Neuronal stem cell (in vitro differentiated cells): ENCODE measurements around the gene ADAM15.

Experiments used
- DNase-seq: peaks from one replicate; pipeline ENCODE4 v3.0.0-alpha.2; 2013; ENCODE audit warnings: low spot score
- H2AFZ ChIP-seq: one replicate; pipeline ENCODE4 v1.6.1; 2013; ENCODE audit warnings: mild to moderate bottlenecking, low read length, inconsistent platforms
- H2AK5ac ChIP-seq: 2 replicates; pipeline ENCODE4 v1.6.1; 2013; ENCODE audit warnings: low read depth, mild to moderate bottlenecking, inconsistent platforms, low read length, moderate library complexity, mixed read lengths
- H2BK120ac ChIP-seq: 2 replicates; pipeline ENCODE4 v1.6.1; 2013; ENCODE audit warnings: low read depth, mild to moderate bottlenecking, inconsistent platforms, low read length, moderate library complexity, mixed read lengths
- H2BK12ac ChIP-seq: one replicate; pipeline ENCODE4 v1.6.1; 2013; ENCODE audit warnings: low read length, inconsistent platforms
- H2BK15ac ChIP-seq: 2 replicates; pipeline ENCODE4 v1.6.1; 2013; ENCODE audit warnings: mild to moderate bottlenecking, low read length, inconsistent platforms, mixed read lengths
- H2BK5ac ChIP-seq: one replicate; pipeline ENCODE4 v1.6.1; 2013; ENCODE audit warnings: inconsistent platforms, mild to moderate bottlenecking, low read length, moderate library complexity
- H3K14ac ChIP-seq: one replicate; pipeline ENCODE4 v1.6.1; 2013; ENCODE audit warnings: low read length, inconsistent platforms
- H3K18ac ChIP-seq: 2 replicates; pipeline ENCODE4 v1.6.1; 2013; ENCODE audit warnings: low read length, inconsistent platforms
- H3K23ac ChIP-seq: 2 replicates; pipeline ENCODE4 v1.6.1; 2013; ENCODE audit warnings: low read depth, mild to moderate bottlenecking, mixed read lengths, low read length, inconsistent platforms; ENCODE audit not compliant: poor library complexity
- H3K27ac ChIP-seq: replicated peaks from 3 replicates; pipeline ENCODE4 v1.5.1; 2013; ENCODE audit warnings: low read length, inconsistent platforms
- H3K27me3 ChIP-seq, 3 experiments: 2 replicates each; pipeline ENCODE4 v1.6.1; 2013; ENCODE audit warnings: low read length in 3 of 3, mild to moderate bottlenecking in 2 of 3, inconsistent platforms in 1 of 3, low read depth in 1 of 3, mixed read lengths in 1 of 3, moderate library complexity in 1 of 3; ENCODE audit not compliant: control insufficient read depth in 3 of 3, insufficient read depth in 3 of 3
- H3K36me3 ChIP-seq, 2 donors: replicated peaks in 1 of 2; 2 replicates each; pipeline ENCODE4 v1.6.1; 2013; ENCODE audit warnings: low read length in 2 of 2; ENCODE audit not compliant: control insufficient read depth in 2 of 2, insufficient read depth in 2 of 2
- H3K4ac ChIP-seq: 2 replicates; pipeline ENCODE4 v1.6.1; 2013; ENCODE audit warnings: inconsistent platforms, mild to moderate bottlenecking, low read length, moderate library complexity
- H3K4me1 ChIP-seq, 2 donors: 1 replicate in 1 of 2; 2 replicates in 1 of 2; pipeline ENCODE4 v1.6.1; 2013; ENCODE audit warnings: low read length in 2 of 2, low read depth in 1 of 2; ENCODE audit not compliant: control insufficient read depth in 2 of 2, insufficient read depth in 1 of 2
- H3K4me2 ChIP-seq: one replicate; pipeline ENCODE4 v1.6.1; 2013; ENCODE audit warnings: mild to moderate bottlenecking, low read length, inconsistent platforms; ENCODE audit not compliant: insufficient read depth, poor library complexity, severe bottlenecking
- H3K4me3 ChIP-seq, 2 donors: 2 replicates each; pipeline ENCODE4 v1.5.1; 2013; ENCODE audit warnings: low read length in 2 of 2, mild to moderate bottlenecking in 2 of 2, inconsistent platforms in 1 of 2, moderate library complexity in 1 of 2
- H3K79me1 ChIP-seq: one replicate; pipeline ENCODE4 v1.6.1; 2013; ENCODE audit warnings: low read depth, mild to moderate bottlenecking, inconsistent platforms, low read length, moderate library complexity
- H3K9ac ChIP-seq: one replicate; pipeline ENCODE4 v1.6.1; 2013; ENCODE audit warnings: mild to moderate bottlenecking, low read depth, low read length, inconsistent platforms; ENCODE audit not compliant: poor library complexity
- H3K9me3 ChIP-seq, 2 donors: replicated peaks in 1 of 2; 2 replicates each; pipeline versions ENCODE3 to v1.6.1; 2013; ENCODE audit warnings: low read length in 2 of 2, mild to moderate bottlenecking in 2 of 2, inconsistent platforms in 1 of 2, low read depth in 1 of 2, mixed read lengths in 1 of 2, moderate library complexity in 1 of 2; ENCODE audit not compliant: control insufficient read depth in 2 of 2, insufficient read depth in 1 of 2
- H4K8ac ChIP-seq: one replicate; pipeline ENCODE4 v1.6.1; 2013; ENCODE audit warnings: low read depth, mild to moderate bottlenecking, inconsistent platforms, low read length, moderate library complexity
- H4K91ac ChIP-seq: one replicate; pipeline ENCODE4 v1.6.1; 2013; ENCODE audit warnings: low read length, low read depth, mild to moderate bottlenecking, inconsistent platforms; ENCODE audit not compliant: poor library complexity
- WGBS, 2 donors: extraction: QIAGEN DNeasy Blood & Tissue Kit; methylation state at CpG; one replicate each; pipeline ENCODE4 v1.1.7; 2013; ENCODE audit warnings: missing lambda C conversion rate in 2 of 2, mixed read lengths in 1 of 2; ENCODE audit not compliant: insufficient read length in 2 of 2, insufficient replicate concordance in 1 of 2; ENCODE audit errors: extremely low coverage in 2 of 2; 5-methylcytosine and 5-hydroxymethylcytosine counted together

The ADAM15 gene

GRCh38 chr1:155030899-155031298 lies 20.2 kb upstream of the ADAM15 start:
- Histone ChIP-seq H3K27ac (no peak overlapping the region), H2AFZ (no peak overlapping the region), H3K27me3 (no peaks in the 10 kb centered on the region), H3K9me3 (no peaks in the 10 kb centered on the region), H3K9ac (no peak overlapping the region), H2BK12ac (no peak overlapping the region), H2AK5ac (peak overlapping the region; percentile 70), H3K14ac (peak overlapping the region; percentile 17), H3K4me2 (no peak overlapping the region), H3K4me3 (no peak overlapping the region), H2BK5ac (no peak overlapping the region), H3K23ac (no peak overlapping the region), H4K8ac (peak overlapping the region; percentile 43), H3K18ac (no peak overlapping the region), H3K79me1 (no peaks in the 10 kb centered on the region), H3K4ac (no peak overlapping the region), H3K4me1 (no peaks in the 10 kb centered on the region), H4K91ac (no peak overlapping the region), H2BK120ac (no peak overlapping the region), H3K36me3 (no peaks in the 10 kb centered on the region), H2BK15ac (peak overlapping the region; percentile 89)
- no peak for DNase-seq
- no CpG with 5 or more reads among the region's 11 CpGs for WGBS, 2 donors

GRCh38 chr1:155032886-155033285 lies 18.2 kb upstream of the ADAM15 start:
- H2BK120ac ChIP-seq, result no peak overlapping the region
- no CpG with 5 or more reads among the region's 12 CpGs for WGBS, 2 donors
- no peak overlapping the region for H3K23ac ChIP-seq
- H3K27ac ChIP-seq, result no peak overlapping the region
- no peak overlapping the region for H3K4me2 ChIP-seq
- H3K9me3 ChIP-seq, result no peaks in the 10 kb centered on the region
- no peaks in the 10 kb centered on the region for H3K36me3 ChIP-seq
- H3K18ac ChIP-seq, result no peak overlapping the region
- H2AK5ac ChIP-seq, result no peak overlapping the region
- no peak overlapping the region for H3K14ac ChIP-seq
- no peaks in the 10 kb centered on the region for H3K79me1 ChIP-seq
- H4K91ac ChIP-seq, result no peak overlapping the region
- peaks cover 2 to 5% of the 10 kb centered on the region in 2 donors for H3K4me1 ChIP-seq
- no peaks in the 10 kb centered on the region for H3K27me3 ChIP-seq
- H2BK5ac ChIP-seq, result no peak overlapping the region
- no peak overlapping the region for H4K8ac ChIP-seq
- no peak overlapping the region for H3K9ac ChIP-seq
- no peak overlapping the region for H3K4me3 ChIP-seq
- H3K4ac ChIP-seq, result no peak overlapping the region
- no peak for DNase-seq
- H2BK15ac ChIP-seq, result no peak overlapping the region
- H2BK12ac ChIP-seq, result no peak overlapping the region
- H2AFZ ChIP-seq, result no peak overlapping the region

- H3K4me2 ChIP-seq, result no peak within 1 kb of the TSS
- H2AK5ac ChIP-seq, result peak within 1 kb of the TSS; percentile 79
- H3K18ac ChIP-seq, result peak within 1 kb of the TSS; percentile 54
- no peak within 1 kb of the TSS for H3K23ac ChIP-seq
- no peaks in the 10 kb centered on the region for H3K79me1 ChIP-seq
- no peak within 1 kb of the TSS for H2BK12ac ChIP-seq
- no peak within 1 kb of the TSS for H3K4me3 ChIP-seq
- peak within 1 kb of the TSS; percentile 56 for H2BK15ac ChIP-seq
- DNase-seq, result no peak
- no peak within 1 kb of the TSS for H3K4ac ChIP-seq
- no peak within 1 kb of the TSS for H2AFZ ChIP-seq
- no peaks in the 10 kb centered on the region for H3K27me3 ChIP-seq
- H3K9ac ChIP-seq, result no peak within 1 kb of the TSS
- no peak within 1 kb of the TSS for H2BK5ac ChIP-seq
- H3K9me3 ChIP-seq, result no peaks in the 10 kb centered on the region
- no peak within 1 kb of the TSS for H4K91ac ChIP-seq
- H3K4me1 ChIP-seq, result peaks cover 2 to 7% of the 10 kb centered on the region in 2 donors
- WGBS, 2 donors, result no CpG with 5 or more reads among the region's 9 CpGs
- H3K14ac ChIP-seq, result no peak within 1 kb of the TSS
- no peak within 1 kb of the TSS for H4K8ac ChIP-seq
- no peaks in the 10 kb centered on the region for H3K36me3 ChIP-seq
- no peak within 1 kb of the TSS for H3K27ac ChIP-seq
- no peak within 1 kb of the TSS for H2BK120ac ChIP-seq
These were observed 17.6 kb upstream of the ADAM15 start, which contains the start of the genes DCST1 and DCST2 for GRCh38 chr1:155033524-155033923. TSS of gene DCST1 (plus strand) at chr1:155033824. CDS start at chr1:155034037, 213 bp downstream. TSS of gene DCST2 (minus strand) at chr1:155033781. CDS start at chr1:155033701, 80 bp downstream.

- H2AK5ac ChIP-seq, result peak overlapping the region; percentile 79
- no peak overlapping the region for H3K27ac ChIP-seq
- no peak overlapping the region for H3K4me3 ChIP-seq
- peak overlapping the region; percentile 56 for H2BK15ac ChIP-seq
- peak overlapping the region; percentile 54 for H3K18ac ChIP-seq
- no peak overlapping the region for H3K23ac ChIP-seq
- no peak overlapping the region for H4K8ac ChIP-seq
- H3K14ac ChIP-seq, result no peak overlapping the region
- H3K79me1 ChIP-seq, result no peaks in the 10 kb centered on the region
- H3K4me2 ChIP-seq, result no peak overlapping the region
- no peaks in the 10 kb centered on the region for H3K27me3 ChIP-seq
- no peak overlapping the region for H4K91ac ChIP-seq
- H2BK5ac ChIP-seq, result no peak overlapping the region
- peaks cover 2 to 9% of the 10 kb centered on the region in 2 donors for H3K4me1 ChIP-seq
- no CpG with 5 or more reads among the region's 20 CpGs for WGBS, 2 donors
- H3K9ac ChIP-seq, result no peak overlapping the region
- no peaks in the 10 kb centered on the region for H3K9me3 ChIP-seq
- no peak overlapping the region for H3K4ac ChIP-seq
- no peak overlapping the region for H2AFZ ChIP-seq
- H2BK12ac ChIP-seq, result no peak overlapping the region
- H2BK120ac ChIP-seq, result no peak overlapping the region
- no peaks in the 10 kb centered on the region for H3K36me3 ChIP-seq
- DNase-seq, result no peak
These were observed 16.6 kb upstream of the ADAM15 start for GRCh38 chr1:155034318-155035208.
